ENCODE results near the gene CINP. TPM values are rescaled to one million over a fixed set of nuclear protein-coding genes. Genes with fewer than 3 reads are reported as not detected.

Gene CINP
- total and polyA plus RNA-seq, 2 of the 13 experiments (the other 11 are each of a cell fraction or from before 2014, with no cell fraction given), result 32.8 to 42.8 TPM

GRCh38 chr14:102321456-102322422, 41.0 kb downstream of the CINP start (continued):
- TF ChIP-seq PRDM10 (CRISPR knock-in tag; IDR thresholded peaks at IDR 0.05; ENCODE audit: low read depth), result no peak
- TF ChIP-seq ZNF431 (CRISPR knock-in tag; IDR thresholded peaks at IDR 0.05; ENCODE audit: borderline replicate concordance, low read depth), result no peak
- TF ChIP-seq ZNF468 (CRISPR knock-in tag; IDR thresholded peaks at IDR 0.05), result no peak
- TF ChIP-seq ZNF224 (CRISPR knock-in tag; IDR thresholded peaks at IDR 0.05), result 0 out of 2 replicates have a peak, but pooled peaks have one; percentile 56
- no peak for TF ChIP-seq TFDP2 (CRISPR knock-in tag; IDR thresholded peaks at IDR 0.05)
- peak; percentile 80 for TF ChIP-seq HNF4A (CRISPR knock-in tag; IDR thresholded peaks at IDR 0.05)
- TF ChIP-seq ISL2 (CRISPR knock-in tag; IDR thresholded peaks at IDR 0.05), result peak; percentile 84
- TF ChIP-seq ZNF639 (CRISPR knock-in tag; conservative IDR thresholded peaks at IDR 0.05), result no peak
- TF ChIP-seq ZNF790 (CRISPR knock-in tag; IDR thresholded peaks at IDR 0.05; ENCODE audit: borderline replicate concordance), result no peak
- TF ChIP-seq ZNF510 (CRISPR knock-in tag; IDR thresholded peaks at IDR 0.05; ENCODE audit: low read depth), result no peak
- no peak for TF ChIP-seq ZNF687 (CRISPR knock-in tag; IDR thresholded peaks at IDR 0.05)
- no peak for TF ChIP-seq ZBTB1 (CRISPR knock-in tag; IDR thresholded peaks at IDR 0.05; ENCODE audit: borderline replicate concordance)
- TF ChIP-seq MTF1 (CRISPR knock-in tag; IDR thresholded peaks at IDR 0.05), result no peak
- no peak for TF ChIP-seq GABPA (IDR thresholded peaks at IDR 0.05; ENCODE audit: low read depth, low read length)
- TF ChIP-seq GABPA (CRISPR knock-in tag; IDR thresholded peaks at IDR 0.05; ENCODE audit: low read depth), result peak; percentile 27; the same call in 1 of the 2 replicates
- TF ChIP-seq ZNF672 (CRISPR knock-in tag; IDR thresholded peaks at IDR 0.05), result no peak
- TF ChIP-seq ZNF264 (CRISPR knock-in tag; IDR thresholded peaks at IDR 0.05), result no peak
